Panc1 (cell line): Measurements from ENCODE around the gene TBC1D21. TPM values are rescaled to one million over a fixed set of nuclear protein-coding genes. Genes with fewer than 3 reads are reported as not detected.

Experiments used
- ATAC-seq: fragments of 200-7000 bp; cut with Tn5 transposase; 2 replicates; pipeline ENCODE4 v1.9.1; 2020; ENCODE audit warnings: mild to moderate bottlenecking, moderate library complexity
- BruUV-seq: library from RNA; stranded (reverse); fragments of 400-500 nt; replicated peaks from 2 replicates; lab custom pipeline; 2021; lab: Mats Ljungman, UMichigan
- CTCF ChIA-PET: fragments of 300-600 bp; sonication (Branson Sonifier 250); formaldehyde crosslinking; loops from one replicate; lab custom pipeline; 2022; ENCODE audit warnings: antibody characterized with exemption; lab: Charles Lee
- POLR2A ChIA-PET: fragments of 300-600 bp; sonication (Branson Sonifier 250); formaldehyde crosslinking; loops from one replicate; lab custom pipeline; 2022; ENCODE audit warnings: antibody characterized with exemption; lab: Charles Lee
- DNase-seq: peaks from one replicate; pipeline ENCODE4 v3.0.0-alpha.2; 2010; ENCODE audit warnings: low read depth, low spot score
- H3K27ac ChIP-seq: 2 replicates; pipeline ENCODE4 v1.5.1; 2011; ENCODE audit warnings: mild to moderate bottlenecking, low read length, inconsistent platforms
- H3K27me3 ChIP-seq: fragments of 200-500 bp; sonication (Bioruptor generic); 2 replicates; pipeline ENCODE4 v1.6.0; 2014; ENCODE audit warnings: low read length, inconsistent platforms; ENCODE audit not compliant: control insufficient read depth, insufficient read depth
- H3K36me3 ChIP-seq: fragments of 200-500 bp; sonication (Bioruptor generic); 2 replicates; pipeline ENCODE4 v1.5.1; 2014; ENCODE audit warnings: inconsistent platforms, mild to moderate bottlenecking, low read length, moderate library complexity; ENCODE audit not compliant: control insufficient read depth, insufficient read depth
- H3K4me1 ChIP-seq: 2 replicates; pipeline ENCODE4 v1.5.1; 2011; ENCODE audit warnings: inconsistent platforms, mild to moderate bottlenecking, low read length, moderate library complexity; ENCODE audit not compliant: control insufficient read depth, insufficient read depth
- H3K4me3 ChIP-seq, 2 experiments: 2 replicates each; pipeline ENCODE4 v1.5.1; 2011 to 2012; ENCODE audit warnings: low read depth in 2 of 2, low read length in 2 of 2, mild to moderate bottlenecking in 2 of 2, inconsistent platforms in 1 of 2, moderate library complexity in 1 of 2
- H3K9me3 ChIP-seq: fragments of 200-500 bp; sonication (Bioruptor generic); 2 replicates; pipeline ENCODE4 v1.5.1; 2014; ENCODE audit warnings: low read depth, mild to moderate bottlenecking, inconsistent platforms, low read length, moderate library complexity; ENCODE audit not compliant: control insufficient read depth, insufficient read depth
- POLR2AphosphoS5 ChIP-seq: IDR thresholded peaks from 2 replicates; pipeline ENCODE4 v1.6.1; 2012; ENCODE audit warnings: mild to moderate bottlenecking, low read depth, low read length, moderate library complexity
- SIN3A ChIP-seq: IDR thresholded peaks from 2 replicates; pipeline ENCODE4 v1.6.1; 2012; ENCODE audit warnings: low read depth, mild to moderate bottlenecking, low read length, moderate library complexity, borderline replicate concordance; ENCODE audit not compliant: insufficient read depth
- TCF7L2 ChIP-seq: IDR thresholded peaks from 2 replicates; pipeline ENCODE4 v1.6.1; 2011; ENCODE audit warnings: mild to moderate bottlenecking, low read depth, low read length, inconsistent platforms
- in situ Hi-C: cut with HindIII; loops from 2 replicates; pipeline ENCODE4 v1.10.0; 2016; ENCODE audit warnings: low sequenced_read_pairs, low pct_unique_long_range_greater_than_20kb
- intact Hi-C: fragments of 100-400 bp; cut with micrococcal nuclease; formaldehyde crosslinking; loops from one replicate; pipeline ENCODE4 v1.10.0; 2022; ENCODE audit not compliant: unreplicated experiment
- total RNA-seq: library from RNA; stranded (reverse); gene quantifications from one replicate; pipeline ENCODE4 v1.2.1, GENCODE V29; 2021; ENCODE audit not compliant: unreplicated experiment
- TF ChIP-seq, protein P1 (sequence below): fragments of 450-650 bp; IDR thresholded peaks from 2 replicates; pipeline ENCODE4 v1.5.1; 2017; ENCODE audit warnings: mild to moderate bottlenecking
- TF ChIP-seq, protein P2 (sequence below), 2 experiments: IDR thresholded peaks; 2 replicates each; pipeline ENCODE4 v1.6.1; 2011 to 2012; ENCODE audit warnings: low read depth in 2 of 2, control low read depth in 1 of 2, low read length in 1 of 2, mild to moderate bottlenecking in 1 of 2, moderate library complexity in 1 of 2; ENCODE audit not compliant: insufficient read depth in 1 of 2

TBC1D21 gene
- total RNA-seq, 1 experiment from 2014 or later: not detected

DNA sequence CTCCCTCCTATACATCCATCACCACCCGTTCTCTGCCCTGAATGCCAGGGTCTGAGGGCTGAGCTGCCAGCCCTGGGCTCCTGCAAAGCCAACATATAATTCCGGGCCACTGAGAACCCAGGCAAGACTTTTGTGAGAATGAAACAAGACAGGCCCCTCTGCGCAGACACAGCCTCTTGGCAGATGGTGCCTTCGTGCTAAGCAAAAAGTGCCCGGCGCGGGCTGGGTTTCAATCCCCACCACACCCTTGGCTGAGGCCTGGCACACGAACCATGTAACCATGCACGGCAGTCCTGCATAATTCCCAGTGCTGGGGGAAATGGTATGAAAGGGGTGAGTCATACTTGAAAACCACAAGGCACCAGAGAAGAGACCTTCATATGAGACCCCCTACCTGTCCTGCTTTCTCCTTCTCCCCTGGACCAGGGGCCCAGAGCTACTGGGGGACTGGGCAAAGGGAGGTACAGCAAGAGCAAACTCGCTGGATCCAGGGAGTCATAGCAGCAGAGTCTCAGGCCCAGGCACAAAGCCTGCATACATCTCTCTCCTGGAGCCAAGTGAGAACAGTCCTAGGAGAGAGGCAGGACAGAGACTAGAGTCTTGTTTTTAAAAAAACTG lies 26.8 kb downstream of the TBC1D21 start:
- ChIA-PET CTCF (no interaction called here), POLR2A (no interaction called here)
- H3K4me1 ChIP-seq: no peaks in the 10 kb centered on the region
- no peak overlapping the region for H3K27ac ChIP-seq
- intact Hi-C loops (no loop called here), in situ Hi-C loops (no loop called here)
- H3K4me3 ChIP-seq: no peak overlapping the region
- H3K27me3 ChIP-seq: no peaks in the 10 kb centered on the region; the same call in 1 of the 2 replicates
- no peaks in the 10 kb centered on the region for H3K9me3 ChIP-seq
- DNase-seq: no peak
- TF ChIP-seq POLR2AphosphoS5: no peak
- TF ChIP-seq, protein P1, sequence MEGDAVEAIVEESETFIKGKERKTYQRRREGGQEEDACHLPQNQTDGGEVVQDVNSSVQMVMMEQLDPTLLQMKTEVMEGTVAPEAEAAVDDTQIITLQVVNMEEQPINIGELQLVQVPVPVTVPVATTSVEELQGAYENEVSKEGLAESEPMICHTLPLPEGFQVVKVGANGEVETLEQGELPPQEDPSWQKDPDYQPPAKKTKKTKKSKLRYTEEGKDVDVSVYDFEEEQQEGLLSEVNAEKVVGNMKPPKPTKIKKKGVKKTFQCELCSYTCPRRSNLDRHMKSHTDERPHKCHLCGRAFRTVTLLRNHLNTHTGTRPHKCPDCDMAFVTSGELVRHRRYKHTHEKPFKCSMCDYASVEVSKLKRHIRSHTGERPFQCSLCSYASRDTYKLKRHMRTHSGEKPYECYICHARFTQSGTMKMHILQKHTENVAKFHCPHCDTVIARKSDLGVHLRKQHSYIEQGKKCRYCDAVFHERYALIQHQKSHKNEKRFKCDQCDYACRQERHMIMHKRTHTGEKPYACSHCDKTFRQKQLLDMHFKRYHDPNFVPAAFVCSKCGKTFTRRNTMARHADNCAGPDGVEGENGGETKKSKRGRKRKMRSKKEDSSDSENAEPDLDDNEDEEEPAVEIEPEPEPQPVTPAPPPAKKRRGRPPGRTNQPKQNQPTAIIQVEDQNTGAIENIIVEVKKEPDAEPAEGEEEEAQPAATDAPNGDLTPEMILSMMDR: no peak
- TF ChIP-seq SIN3A: no peak
- no peak for TF ChIP-seq TCF7L2
- TF ChIP-seq, protein P2, sequence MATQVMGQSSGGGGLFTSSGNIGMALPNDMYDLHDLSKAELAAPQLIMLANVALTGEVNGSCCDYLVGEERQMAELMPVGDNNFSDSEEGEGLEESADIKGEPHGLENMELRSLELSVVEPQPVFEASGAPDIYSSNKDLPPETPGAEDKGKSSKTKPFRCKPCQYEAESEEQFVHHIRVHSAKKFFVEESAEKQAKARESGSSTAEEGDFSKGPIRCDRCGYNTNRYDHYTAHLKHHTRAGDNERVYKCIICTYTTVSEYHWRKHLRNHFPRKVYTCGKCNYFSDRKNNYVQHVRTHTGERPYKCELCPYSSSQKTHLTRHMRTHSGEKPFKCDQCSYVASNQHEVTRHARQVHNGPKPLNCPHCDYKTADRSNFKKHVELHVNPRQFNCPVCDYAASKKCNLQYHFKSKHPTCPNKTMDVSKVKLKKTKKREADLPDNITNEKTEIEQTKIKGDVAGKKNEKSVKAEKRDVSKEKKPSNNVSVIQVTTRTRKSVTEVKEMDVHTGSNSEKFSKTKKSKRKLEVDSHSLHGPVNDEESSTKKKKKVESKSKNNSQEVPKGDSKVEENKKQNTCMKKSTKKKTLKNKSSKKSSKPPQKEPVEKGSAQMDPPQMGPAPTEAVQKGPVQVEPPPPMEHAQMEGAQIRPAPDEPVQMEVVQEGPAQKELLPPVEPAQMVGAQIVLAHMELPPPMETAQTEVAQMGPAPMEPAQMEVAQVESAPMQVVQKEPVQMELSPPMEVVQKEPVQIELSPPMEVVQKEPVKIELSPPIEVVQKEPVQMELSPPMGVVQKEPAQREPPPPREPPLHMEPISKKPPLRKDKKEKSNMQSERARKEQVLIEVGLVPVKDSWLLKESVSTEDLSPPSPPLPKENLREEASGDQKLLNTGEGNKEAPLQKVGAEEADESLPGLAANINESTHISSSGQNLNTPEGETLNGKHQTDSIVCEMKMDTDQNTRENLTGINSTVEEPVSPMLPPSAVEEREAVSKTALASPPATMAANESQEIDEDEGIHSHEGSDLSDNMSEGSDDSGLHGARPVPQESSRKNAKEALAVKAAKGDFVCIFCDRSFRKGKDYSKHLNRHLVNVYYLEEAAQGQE (IDR thresholded peaks at IDR 0.05; ENCODE audit: insufficient read depth in 1 of 2, low read depth in 2 of 2, low read length in 1 of 2): no peak
- ATAC-seq: no peak
- no peaks in the 10 kb centered on the region for H3K36me3 ChIP-seq
- no TSS peak for BruUV-seq

DNA sequence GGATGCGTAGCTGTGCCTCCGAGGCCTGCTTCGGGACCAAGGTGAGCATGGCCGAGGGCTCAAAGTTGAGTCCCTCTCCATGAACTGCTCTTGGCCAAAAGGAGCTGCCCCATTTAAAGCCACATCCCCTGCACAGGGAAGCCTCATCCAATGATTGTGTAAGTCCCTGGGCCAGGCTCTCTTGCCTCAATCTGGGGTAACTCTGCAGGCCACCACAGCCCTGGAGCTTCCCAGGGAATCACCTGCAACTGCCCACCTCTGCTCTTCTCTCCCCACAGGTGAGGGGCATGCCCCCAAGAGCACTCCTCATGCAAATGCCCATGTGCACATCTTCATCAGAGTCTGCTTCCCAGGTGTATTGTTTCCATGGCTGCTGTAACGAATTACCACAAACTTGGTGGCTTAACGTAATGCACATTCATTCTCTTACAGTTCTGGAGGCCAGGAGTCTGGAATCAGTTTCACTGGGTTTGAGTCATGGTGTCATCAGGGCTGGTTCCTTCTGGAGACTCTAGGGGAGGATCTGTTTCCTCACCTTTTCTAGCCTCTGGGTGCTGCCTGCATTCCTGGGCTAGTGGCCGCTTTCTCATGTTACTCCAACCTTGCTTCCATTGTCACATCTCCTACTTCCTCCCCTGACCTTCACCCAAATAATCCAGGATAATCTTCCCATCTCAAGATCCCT lies 27.9 kb downstream of the TBC1D21 start:
- ATAC-seq: no peak
- Histone ChIP-seq H3K9me3 (no peaks in the 10 kb centered on the region), H3K4me1 (no peaks in the 10 kb centered on the region), H3K27ac (no peak overlapping the region), H3K4me3 (no peak overlapping the region), H3K27me3 (no peaks in the 10 kb centered on the region; the same call in 1 of the 2 replicates), H3K36me3 (no peaks in the 10 kb centered on the region)
- in situ Hi-C loops: no loop called here
- ChIA-PET CTCF (no interaction called here), POLR2A (interaction anchor here (0.5 kb wide), 1 partner anchor 239 kb away, joined by 13 read pairs; no protein-coding TSS in a partner anchor)
- intact Hi-C loops: no loop called here
- BruUV-seq: no TSS peak
- DNase-seq: no peak
- TF ChIP-seq, protein P2 (IDR thresholded peaks at IDR 0.05; ENCODE audit: insufficient read depth in 1 of 2, low read depth in 2 of 2, low read length in 1 of 2): no peak
- TF ChIP-seq POLR2AphosphoS5 (no peak), SIN3A (no peak), TCF7L2 (no peak)
- TF ChIP-seq, protein P1: no peak
